NCI-H146 treated with DMSO at 0.1 percent for 48 hours (cell line): ENCODE data around the gene GMNC.

Experiments used
- DNase-seq: peaks from one replicate; lab custom pipeline; 2025; ENCODE audit not compliant: unreplicated experiment; lab: John Stamatoyannopoulos, UW

GMNC gene

DNA sequence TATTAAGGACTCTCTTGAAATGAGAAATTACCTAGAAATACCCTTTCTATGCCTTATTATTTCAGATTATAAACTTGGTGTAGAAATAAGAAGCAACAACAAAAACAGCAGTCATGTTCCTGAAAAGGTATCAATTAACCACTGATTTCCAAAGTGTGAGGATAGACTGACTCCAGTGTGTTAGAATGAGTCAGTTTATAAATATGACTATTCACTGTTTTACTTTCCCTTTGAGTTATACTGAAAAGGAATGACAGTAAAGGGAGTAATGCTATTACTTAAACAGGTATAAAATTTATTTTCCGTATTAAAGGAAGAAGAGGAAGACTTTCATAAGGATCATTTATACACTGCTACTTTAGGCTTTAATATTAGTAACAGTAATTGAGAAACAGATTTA is 12.9 kb downstream of the GMNC start:
- DNase-seq = no peak

DNA sequence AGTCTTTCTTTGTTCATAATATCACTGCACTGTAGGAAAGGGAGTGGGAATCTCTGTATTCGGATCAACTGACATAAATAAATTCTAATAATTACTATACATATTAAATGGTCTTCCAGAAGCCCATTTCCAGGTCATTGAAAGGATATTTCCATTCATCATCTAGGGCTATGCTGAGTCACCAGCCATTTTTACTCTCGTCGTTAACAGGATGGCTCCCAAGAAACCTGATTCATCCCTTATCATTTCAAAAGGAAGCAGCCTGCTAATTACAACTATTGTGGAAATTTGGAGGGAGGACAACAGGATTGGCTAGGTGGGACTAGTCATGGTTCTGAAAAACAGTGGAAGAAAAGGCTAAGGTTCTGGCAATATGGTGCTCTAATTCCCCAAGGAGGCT is 13.6 kb downstream of the GMNC start:
- DNase-seq = no peak

- DNase-seq = no peak
Observed at GRCh38 chr3:190847436-190847835, 15.1 kb downstream of the GMNC start.

DNA sequence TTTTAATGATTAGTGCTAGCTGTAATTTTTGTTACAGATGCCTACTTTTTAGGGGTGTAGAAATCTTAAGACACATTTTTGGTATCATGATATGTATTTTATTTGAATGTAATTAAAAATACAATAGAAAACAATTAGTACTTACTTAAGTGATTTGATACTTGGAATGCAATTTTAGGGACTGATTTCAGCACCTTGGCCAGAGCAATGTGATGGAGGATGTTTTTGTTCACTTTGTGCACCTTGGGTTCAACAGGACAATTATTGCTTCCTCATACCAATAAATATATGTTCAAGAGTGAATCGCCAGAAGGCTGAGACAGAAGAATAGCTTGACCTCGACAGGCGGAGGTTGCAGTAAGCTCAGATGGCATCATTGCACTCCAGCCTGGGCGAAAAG is 22.3 kb downstream of the GMNC start:
- DNase-seq = no peak

DNA sequence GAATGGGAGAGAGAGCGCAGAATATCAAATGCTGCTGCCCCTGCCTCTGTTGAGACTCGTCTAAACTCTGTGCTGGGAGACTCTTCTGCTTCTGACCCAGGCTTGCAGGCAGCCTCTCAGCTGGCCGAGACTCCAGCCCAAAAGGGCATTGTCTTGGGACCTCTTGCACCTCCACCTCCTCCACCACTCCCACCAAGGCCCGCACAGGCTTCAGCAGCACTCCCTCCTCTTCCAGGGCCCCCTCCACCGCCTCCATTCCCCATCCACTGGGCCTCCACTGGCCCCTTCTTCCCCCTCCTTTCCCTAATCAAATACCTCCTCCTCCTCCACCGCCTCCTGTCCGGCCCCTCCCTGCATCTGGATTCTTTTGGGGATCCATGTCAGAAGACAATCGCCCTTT is 31.3 kb downstream of the GMNC start:
- no peak for DNase-seq

DNA sequence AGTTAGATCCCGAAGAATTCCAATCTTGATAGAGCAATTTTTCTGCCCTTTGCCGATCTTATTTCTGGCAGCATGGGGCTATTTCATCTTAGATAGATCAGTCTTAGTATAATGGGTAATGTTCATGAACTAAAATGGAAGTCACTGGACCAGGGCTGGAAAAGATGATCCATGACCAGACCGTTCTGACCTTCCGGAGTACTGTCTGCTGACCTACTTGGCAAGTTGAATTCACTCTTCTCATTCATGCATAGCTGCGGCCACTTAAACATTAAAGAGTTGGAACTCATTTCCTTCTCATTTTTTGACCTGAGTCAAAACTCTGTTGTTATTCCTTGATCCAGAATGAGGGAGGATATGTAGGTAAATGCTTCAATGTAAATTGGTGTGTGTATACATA is 32.5 kb downstream of the GMNC start:
- no peak for DNase-seq

DNA sequence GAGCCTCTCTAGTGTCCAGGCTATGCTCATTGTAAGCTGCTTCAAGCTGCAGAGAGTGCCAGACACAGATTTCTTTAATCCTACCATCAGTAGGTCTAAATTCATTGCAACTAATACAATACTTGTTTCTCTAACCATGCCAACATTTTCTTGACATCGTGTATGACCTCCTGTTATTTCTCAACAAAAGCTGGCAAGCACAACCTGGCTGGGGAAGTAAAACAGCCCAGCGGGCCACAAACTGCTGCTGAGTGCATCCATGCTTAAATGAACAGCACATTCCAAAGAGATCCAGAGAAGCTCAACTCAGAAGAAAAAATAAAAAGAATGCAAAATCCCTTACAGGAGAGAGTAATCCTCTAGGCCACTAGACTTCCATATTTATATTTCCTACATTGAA is 36.5 kb downstream of the GMNC start:
- DNase-seq = no peak

DNA sequence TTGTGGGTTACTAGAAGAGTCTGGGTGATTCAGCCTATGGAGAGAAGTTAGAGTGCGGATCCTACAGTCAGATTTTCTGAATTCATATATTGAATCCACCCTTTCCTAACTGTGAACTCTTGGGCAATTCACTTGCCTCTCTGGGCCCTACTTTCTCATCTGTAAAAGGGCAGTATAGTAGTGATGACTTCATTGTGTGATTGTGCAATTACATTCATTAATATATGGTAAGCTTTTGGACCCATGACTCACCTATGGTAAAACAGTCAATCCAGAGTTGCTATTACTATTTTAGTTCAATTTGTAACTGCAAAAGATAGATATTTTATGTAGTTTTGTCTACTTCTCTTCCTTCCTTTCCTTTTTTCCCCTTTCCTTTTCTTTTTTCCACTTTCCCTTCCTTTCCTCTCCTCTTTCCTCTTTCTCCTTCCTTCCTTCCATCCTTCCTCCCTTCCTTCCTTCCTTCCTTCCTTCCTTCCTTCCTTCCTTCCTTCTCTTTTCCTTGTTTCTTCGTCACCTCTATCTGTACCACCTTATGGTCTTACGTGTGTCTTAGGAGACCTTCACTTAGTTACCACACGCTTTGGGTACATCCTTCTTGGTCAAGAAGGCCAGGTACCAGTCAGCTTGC is 37.0 kb downstream of the GMNC start:
- no peak for DNase-seq

GRCh38 chr3:190811775-190812480 is 50.6 kb downstream of the GMNC start:
- DNase-seq = peak; percentile 29

DNA sequence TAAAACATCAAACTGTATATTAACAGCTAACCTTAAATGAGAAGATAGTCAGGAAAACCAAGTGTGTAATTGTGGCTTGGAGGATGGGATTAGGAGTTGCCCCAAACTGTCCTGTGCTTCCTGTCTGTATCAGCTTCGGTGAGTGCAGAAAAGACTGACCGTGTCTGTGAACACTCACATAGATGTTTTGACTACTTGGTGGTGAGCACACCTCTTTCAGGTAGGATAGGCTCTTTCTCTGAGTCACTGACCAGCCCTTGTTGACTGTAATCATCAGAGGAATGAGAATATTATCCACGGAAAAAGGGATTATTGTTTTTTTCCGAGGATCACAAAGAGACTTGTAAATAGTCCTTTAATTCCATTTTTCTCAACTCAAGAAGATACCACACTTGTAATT is 51.5 kb downstream of the GMNC start:
- no peak for DNase-seq

DNA sequence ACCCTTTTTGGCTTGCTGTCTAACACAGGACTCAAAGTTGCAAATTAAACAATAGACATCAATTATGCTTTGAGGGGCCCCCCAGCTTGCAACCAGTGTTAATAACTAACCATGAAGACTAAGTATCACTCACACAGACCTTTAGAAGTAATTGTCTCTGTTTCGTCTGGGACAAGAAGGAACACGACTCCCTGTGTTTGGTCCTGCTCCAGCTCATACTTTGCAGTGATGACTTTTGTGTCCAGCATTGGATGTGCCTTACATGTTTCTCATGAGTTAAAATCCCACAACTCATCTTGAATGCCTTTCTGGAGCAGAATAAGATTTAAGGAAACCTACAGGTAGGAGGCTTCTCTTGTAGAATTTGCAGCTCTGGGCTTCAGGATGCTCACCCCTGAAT is 53.1 kb downstream of the GMNC start:
- no peak for DNase-seq

DNA sequence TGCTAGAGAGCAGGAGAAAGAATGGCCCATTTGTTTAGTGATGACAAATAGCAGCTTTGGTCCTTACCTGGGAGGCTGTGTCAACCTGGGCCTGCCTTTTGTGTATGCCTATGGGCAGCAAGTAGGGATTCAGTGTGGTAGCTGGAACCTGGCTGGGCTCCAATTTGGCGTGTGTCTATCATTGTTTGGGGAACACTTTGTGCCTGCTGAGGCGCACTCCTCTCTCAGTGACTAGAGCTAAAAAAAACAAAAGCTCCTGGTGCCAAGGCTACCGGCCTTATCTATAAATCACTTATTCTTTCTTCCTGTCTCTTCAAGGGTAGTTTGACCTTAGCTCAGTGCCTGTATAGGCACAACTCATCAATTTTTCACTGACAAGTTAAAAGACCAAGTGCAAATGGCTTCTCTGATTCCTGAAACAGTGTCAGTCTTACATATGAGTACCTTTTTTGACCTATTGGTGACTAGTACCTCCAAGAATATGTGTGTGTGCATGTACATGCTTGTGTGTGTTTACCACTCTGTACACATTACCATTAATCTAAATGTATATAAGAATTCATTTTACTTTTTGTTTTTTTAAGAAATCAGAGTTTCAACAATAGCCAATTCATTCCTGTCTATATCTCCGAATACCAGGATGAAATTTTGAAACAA is 54.6 kb downstream of the GMNC start:
- peak; percentile 35 for DNase-seq
